C4-2B (cell line): ENCODE results near the gene RPS19BP1.

Source experiments
- CTCF ChIP-seq: fragments of 450-650 bp; conservative IDR thresholded peaks from 2 replicates; pipeline ENCODE4 v1.5.1; 2017; ENCODE audit warnings: mild to moderate bottlenecking
- ZFX ChIP-seq: fragments of 450-650 bp; IDR thresholded peaks from 2 replicates; pipeline ENCODE4 v1.6.1; 2017

- TF ChIP-seq CTCF (no peak), ZFX (no peak)
Measured at GRCh38 chr22:39569066-39569465, 36.5 kb upstream of the RPS19BP1 start.
